Measurements from ENCODE around the gene DRD4. TPM values are rescaled to one million over a fixed set of nuclear protein-coding genes. Genes with fewer than 3 reads are reported as not detected.

The DRD4 gene
- total and polyA plus RNA-seq, 2 of the 8 experiments (the other 6 are each of a cell fraction or from before 2014, with no cell fraction given), result 3.4 to 4.9 TPM

GRCh38 chr11:679271-680207 is 42.5 kb downstream of the DRD4 start:
- H2BK12ac ChIP-seq (ENCODE audit: low read depth, low read length), result no peak overlapping the region
- no peaks in the 10 kb centered on the region for H3K9me3 ChIP-seq (ENCODE audit: insufficient read depth in 2 of 2, low read depth in 1 of 2, low read length in 1 of 2)
- no peak overlapping the region for H3K9ac ChIP-seq (replicated peaks in 1 of 4; ENCODE audit: extremely low read depth in 1 of 4, low read depth in 3 of 4, low read length in 3 of 4)
- H2BK5ac ChIP-seq (ENCODE audit: low read depth, low read length), result no peak overlapping the region
- peaks cover 2 to 30% (median 15%) of the 10 kb centered on the region in 4 experiments; a peak in 7 of 8 replicates for H3K36me3 ChIP-seq (ENCODE audit: control insufficient read depth in 2 of 4, insufficient read depth in 4 of 4, low read length in 3 of 4)
- H2BK15ac ChIP-seq (ENCODE audit: low read length), result no peak overlapping the region
- no peak overlapping the region for H3K4me3 ChIP-seq (ENCODE audit: extremely low read depth in 1 of 4, insufficient read depth in 2 of 4, low read depth in 3 of 4, low read length in 4 of 4)
- H3K4ac ChIP-seq (replicated peaks; ENCODE audit: insufficient read length, low read depth, low read length), result no peak overlapping the region
- H2AFZ ChIP-seq (ENCODE audit: low read length), result no peak overlapping the region
- H3K18ac ChIP-seq (ENCODE audit: extremely low read depth, low read length), result no peak overlapping the region
- CTCF ChIA-PET (ENCODE audit: partially characterized antibody), result interaction anchor here (0.7 to 3.6 kb wide), 10 partner anchors 12 to 76 kb away, joined by 3 to 13 read pairs (median 4); no protein-coding TSS in a partner anchor
- no peak overlapping the region for H2BK120ac ChIP-seq (replicated peaks; ENCODE audit: low read depth, low read length)
- H3K56ac ChIP-seq (replicated peaks; ENCODE audit: insufficient read length, low read depth, low read length), result no peak overlapping the region
- H3K4me1 ChIP-seq (replicated peaks in 1 of 4; ENCODE audit: control insufficient read depth in 3 of 4, insufficient read depth in 4 of 4, low read length in 3 of 4), result no peaks in the 10 kb centered on the region; a peak in 2 of 7 replicates
- H3K14ac ChIP-seq (ENCODE audit: insufficient read length), result no peak overlapping the region
- DNase-seq (ENCODE audit: low read depth in 1 of 2, low spot score in 2 of 2), result no peak
- H3K27me3 ChIP-seq (replicated peaks in 1 of 4; ENCODE audit: control insufficient read depth in 3 of 4, extremely low read depth in 1 of 4, insufficient read depth in 3 of 4, low read length in 3 of 4), result no peaks in the 10 kb centered on the region
- no peak overlapping the region for H2AK5ac ChIP-seq (ENCODE audit: low read depth, low read length)
- H4K5ac ChIP-seq (ENCODE audit: insufficient read length, low read depth, low read length), result no peak overlapping the region
- H2BK20ac ChIP-seq (ENCODE audit: low read length), result no peak overlapping the region
- no peaks in the 10 kb centered on the region for H3K23me2 ChIP-seq (ENCODE audit: low read depth, low read length)
- no peaks in the 10 kb centered on the region for H3K79me2 ChIP-seq (ENCODE audit: control insufficient read depth in 1 of 2, insufficient read depth in 2 of 2, low read length in 2 of 2)
- POLR2A ChIA-PET (ENCODE audit: partially characterized antibody), result interaction anchor here (0.5 to 2.6 kb wide), 4 partner anchors 11 to 26 kb away, joined by 3 to 9 read pairs (median 4); partner anchors contain the start of gene EPS8L2
- no peak for FAIRE-seq
- H3K4me2 ChIP-seq (ENCODE audit: insufficient read depth in 1 of 2, low read depth in 2 of 2, low read length in 2 of 2), result no peak overlapping the region
- 96% methylated on average over 36 of the region's 36 CpGs; no CpG with 5 or more reads in 1 of the 2 experiments for WGBS, 2 experiments (ENCODE audit: extremely low coverage in 1 of 2, insufficient coverage in 1 of 2, insufficient read length in 1 of 2, insufficient replicate concordance in 2 of 2, low coverage in 1 of 2, low lambda C conversion rate in 2 of 2, missing lambda C conversion rate in 1 of 2)
- H4K91ac ChIP-seq (replicated peaks; ENCODE audit: insufficient read length, low read length), result no peak overlapping the region
- peaks cover 0 to 4% of the 10 kb centered on the region in 2 experiments for H4K20me1 ChIP-seq (replicated peaks in 1 of 2; ENCODE audit: control insufficient read depth in 1 of 2, insufficient read depth in 2 of 2, low read length in 2 of 2)
- no peaks in the 10 kb centered on the region; the same call in 1 of the 2 replicates for H3K79me1 ChIP-seq (ENCODE audit: low read depth, low read length)
- no peak overlapping the region; the same call in 1 of the 2 replicates for H4K8ac ChIP-seq (ENCODE audit: extremely low read depth, insufficient read depth, low read length)
- no peak overlapping the region for H3K27ac ChIP-seq (ENCODE audit: low read depth, low read length)
- H3K23ac ChIP-seq (ENCODE audit: insufficient read length), result no peak overlapping the region
- TF ChIP-seq RBBP5 (IDR thresholded peaks at IDR 0.05; ENCODE audit: borderline replicate concordance, low read depth, low read length), result no peak
- no peak for TF ChIP-seq CEBPB (IDR thresholded peaks at IDR 0.05; ENCODE audit: low read depth, low read length)
- TF ChIP-seq SIN3A (conservative IDR thresholded peaks at IDR 0.05 in 1 of 2, IDR thresholded peaks at IDR 0.05 in 1 of 2; ENCODE audit: low read depth in 1 of 2, low read length in 2 of 2), result no peak
- TF ChIP-seq POU5F1 (IDR thresholded peaks at IDR 0.05; ENCODE audit: low read depth, low read length), result no peak
- no peak for TF ChIP-seq HDAC2 (IDR thresholded peaks at IDR 0.05; ENCODE audit: borderline replicate concordance in 1 of 2, low read depth in 2 of 2, low read length in 2 of 2)
- no peak for TF ChIP-seq CBX8 (IDR thresholded peaks at IDR 0.05; ENCODE audit: borderline replicate concordance, low read depth, low read length)
- TF ChIP-seq TAF1 (IDR thresholded peaks at IDR 0.05; ENCODE audit: low read depth, low read length), result no peak
- TF ChIP-seq CHD2 (IDR thresholded peaks at IDR 0.05; ENCODE audit: low read length), result no peak
- no peak for TF ChIP-seq JUN (IDR thresholded peaks at IDR 0.05; ENCODE audit: low read depth, low read length)
- no peak for TF ChIP-seq EZH2 (IDR thresholded peaks at IDR 0.05; ENCODE audit: low read depth, low read length, severe bottlenecking)
- TF ChIP-seq TAF7 (optimal IDR thresholded peaks at IDR 0.05; ENCODE audit: borderline replicate concordance, low read depth, low read length), result no peak

Data from H1 (cell line).